HCT116 (cell line): ENCODE measurements around the gene MAP2K5. TPM values are rescaled to one million over a fixed set of nuclear protein-coding genes. Genes with fewer than 3 reads are reported as not detected.

ENCODE experiments used
- ATAC-seq: fragments of 200-7000 bp; cut with Tn5 transposase; 2 replicates; pipeline ENCODE4 v1.9.1; 2020; ENCODE audit warnings: mild to moderate bottlenecking, moderate library complexity
- BruUV-seq: library from RNA; stranded (reverse); fragments of 400-500 nt; replicated peaks from 2 replicates; lab custom pipeline; 2021; lab: Mats Ljungman, UMichigan
- CTCF ChIA-PET: fragments of 300-600 bp; sonication (Branson Sonifier 250); formaldehyde crosslinking; loops from one replicate; lab custom pipeline; 2021; ENCODE audit warnings: antibody characterized with exemption; lab: Charles Lee
- POLR2A ChIA-PET: fragments of 300-600, 350-600 bp; sonication (Branson Sonifier 250); formaldehyde crosslinking; loops from one replicate; lab custom pipeline; 2021; ENCODE audit warnings: antibody characterized with exemption; lab: Charles Lee
- RAD21 ChIA-PET, 2 experiments: fragments of 300-600 bp; sonication (Branson Sonifier 250); formaldehyde crosslinking; loops; one replicate each; lab custom pipeline; 2023; ENCODE audit warnings: low total read pairs in 2 of 2; ENCODE audit not compliant: uncharacterized antibody in 2 of 2, unreplicated experiment in 2 of 2, low non-redundant PET in 1 of 2; lab: Charles Lee
- DNase-seq: peaks from one replicate; pipeline ENCODE4 v3.0.0-alpha.2; 2010; ENCODE audit warnings: low read depth, low spot score
- H2AFZ ChIP-seq: fragments of 200-600 bp; shearing (Covaris generic), sonication (generic); 2 replicates; pipeline ENCODE4 v1.6.1; 2017; ENCODE audit warnings: low read depth, mixed run types, mixed read lengths, antibody characterized with exemption, low read length; ENCODE audit not compliant: poor library complexity, severe bottlenecking
- H3K27ac ChIP-seq: 2 replicates; pipeline ENCODE4 v1.5.1; 2012; ENCODE audit warnings: low read depth, low read length
- H3K27me3 ChIP-seq: fragments of 200-600 bp; sonication (generic); 2 replicates; pipeline ENCODE4 v1.6.1; 2016; ENCODE audit warnings: mixed run types, low read length, mixed read lengths; ENCODE audit not compliant: insufficient read depth
- H3K36me3 ChIP-seq, 2 experiments: fragments of 200-500 bp in 1 of 2; fragments of 200-600 bp in 1 of 2; sonication (Bioruptor generic) in 1 of 2; sonication (generic) in 1 of 2; 2 replicates each; pipeline versions ENCODE4 v1.5.1 to v1.6.1; 2014 to 2016; ENCODE audit warnings: low read length in 2 of 2, inconsistent platforms in 1 of 2, mixed read lengths in 1 of 2, mixed run types in 1 of 2; ENCODE audit not compliant: insufficient read depth in 2 of 2, control insufficient read depth in 1 of 2
- H3K4me1 ChIP-seq, 2 experiments: fragments of 200-600 bp in 1 of 2; sonication (generic) in 1 of 2; 2 replicates each; pipeline versions ENCODE4 v1.5.1 to v1.6.1; 2012 to 2017; ENCODE audit warnings: low read length in 2 of 2, inconsistent platforms in 1 of 2, mild to moderate bottlenecking in 1 of 2, mixed read lengths in 1 of 2, mixed run types in 1 of 2, moderate library complexity in 1 of 2; ENCODE audit not compliant: insufficient read depth in 2 of 2, control insufficient read depth in 1 of 2
- H3K4me2 ChIP-seq: fragments of 200-600 bp; sonication (generic); 2 replicates; pipeline ENCODE4 v1.6.1; 2017; ENCODE audit warnings: mixed run types, low read length, mixed read lengths
- H3K4me3 ChIP-seq, 2 experiments: fragments of 200-600 bp in 1 of 2; sonication (generic) in 1 of 2; replicated peaks in 1 of 2; 2 replicates each; pipeline ENCODE4 v1.5.1; 2011 to 2016; ENCODE audit warnings: low read length in 2 of 2, control low read depth in 1 of 2, low read depth in 1 of 2, mild to moderate bottlenecking in 1 of 2, mixed read lengths in 1 of 2, mixed run types in 1 of 2
- H3K79me2 ChIP-seq: fragments of 200-600 bp; sonication (generic); 2 replicates; pipeline ENCODE4 v1.6.1; 2017; ENCODE audit warnings: mild to moderate bottlenecking, mixed run types, low read length, moderate library complexity, mixed read lengths; ENCODE audit not compliant: insufficient read depth
- H3K9ac ChIP-seq: fragments of 200-600 bp; sonication (generic); 2 replicates; pipeline ENCODE4 v1.6.1; 2016; ENCODE audit warnings: low read length, mixed read lengths
- H3K9me2 ChIP-seq: fragments of 200-600 bp; sonication (generic), shearing (Covaris generic); 2 replicates; pipeline ENCODE4 v1.6.1; 2017; ENCODE audit warnings: mixed run types, mild to moderate bottlenecking, moderate library complexity; ENCODE audit not compliant: insufficient read depth
- H3K9me3 ChIP-seq, 2 experiments: fragments of 200-500 bp in 1 of 2; fragments of 200-600 bp in 1 of 2; sonication (Bioruptor generic) in 1 of 2; sonication (generic) in 1 of 2; 2 replicates each; pipeline ENCODE4 v1.6.1; 2014 to 2017; ENCODE audit warnings: low read length in 2 of 2, mixed read lengths in 2 of 2, inconsistent platforms in 1 of 2, low read depth in 1 of 2, mild to moderate bottlenecking in 1 of 2, mixed run types in 1 of 2, moderate library complexity in 1 of 2; ENCODE audit not compliant: control insufficient read depth in 1 of 2, insufficient read depth in 1 of 2
- H4K20me1 ChIP-seq: fragments of 200-600 bp; sonication (generic), shearing (Covaris generic); 2 replicates; pipeline ENCODE4 v1.6.1; 2017; ENCODE audit warnings: mixed run types, mild to moderate bottlenecking, moderate library complexity; ENCODE audit not compliant: insufficient read depth
- CBX3 ChIP-seq: IDR thresholded peaks from 2 replicates; pipeline ENCODE4 v1.6.1; 2012; ENCODE audit warnings: low read depth
- CEBPB ChIP-seq: IDR thresholded peaks from 2 replicates; pipeline ENCODE4 v1.6.1; 2012; ENCODE audit warnings: low read depth
- ELF1 ChIP-seq: IDR thresholded peaks from 2 replicates; pipeline ENCODE4 v1.6.1; 2012; ENCODE audit warnings: low read depth, borderline replicate concordance
- EZH2phosphoT487 ChIP-seq: fragments of 200-600 bp; IDR thresholded peaks from 2 replicates; pipeline ENCODE4 v1.6.1; 2018; ENCODE audit warnings: antibody characterized with exemption, borderline replicate concordance
- POLR2A ChIP-seq: IDR thresholded peaks from 2 replicates; pipeline ENCODE4 v1.7.0; 2011; ENCODE audit warnings: borderline replicate concordance; ENCODE audit not compliant: insufficient read depth, insufficient read length; ENCODE audit errors: extremely low read depth
- RAD21 ChIP-seq: IDR thresholded peaks from 2 replicates; pipeline ENCODE4 v1.6.1; 2012; ENCODE audit warnings: low read depth, mild to moderate bottlenecking
- SRF ChIP-seq: IDR thresholded peaks from 2 replicates; pipeline ENCODE4 v1.6.1; 2012; ENCODE audit warnings: low read depth
- TCF7L2 ChIP-seq: IDR thresholded peaks from 2 replicates; pipeline ENCODE4 v1.7.0; 2011; ENCODE audit warnings: borderline replicate concordance, inconsistent platforms; ENCODE audit not compliant: insufficient read depth, insufficient read length; ENCODE audit errors: extremely low read depth
- YY1 ChIP-seq: IDR thresholded peaks from 2 replicates; pipeline ENCODE4 v1.6.1; 2011; ENCODE audit warnings: low read length, low read depth, moderate library complexity, mild to moderate bottlenecking; ENCODE audit not compliant: insufficient replicate concordance; ENCODE audit errors: extremely low read depth
- ZFX ChIP-seq: fragments of 450-650 bp; IDR thresholded peaks from 2 replicates; pipeline ENCODE4 v1.6.1; 2017
- intact Hi-C: fragments of 100-400 bp; cut with micrococcal nuclease; formaldehyde crosslinking; loops from 2 replicates; pipeline ENCODE4 v1.10.0; 2022
- total RNA-seq: library from RNA; stranded (reverse); gene quantifications from one replicate; pipeline ENCODE4 v1.2.1, GENCODE V29; 2021; ENCODE audit not compliant: unreplicated experiment
- TF ChIP-seq, protein P1 (sequence below): IDR thresholded peaks from 2 replicates; pipeline ENCODE4 v1.6.1; 2012
- TF ChIP-seq, protein P2 (sequence below): IDR thresholded peaks from 2 replicates; pipeline ENCODE4 v1.6.1; 2011; ENCODE audit warnings: mild to moderate bottlenecking, low read length, moderate library complexity; ENCODE audit not compliant: insufficient replicate concordance; ENCODE audit errors: extremely low read depth
- TF ChIP-seq, protein P3 (sequence below): IDR thresholded peaks from 2 replicates; pipeline ENCODE4 v1.6.1; 2012

Gene MAP2K5
- total RNA-seq, 1 experiment from 2014 or later = 15.6 TPM

DNA sequence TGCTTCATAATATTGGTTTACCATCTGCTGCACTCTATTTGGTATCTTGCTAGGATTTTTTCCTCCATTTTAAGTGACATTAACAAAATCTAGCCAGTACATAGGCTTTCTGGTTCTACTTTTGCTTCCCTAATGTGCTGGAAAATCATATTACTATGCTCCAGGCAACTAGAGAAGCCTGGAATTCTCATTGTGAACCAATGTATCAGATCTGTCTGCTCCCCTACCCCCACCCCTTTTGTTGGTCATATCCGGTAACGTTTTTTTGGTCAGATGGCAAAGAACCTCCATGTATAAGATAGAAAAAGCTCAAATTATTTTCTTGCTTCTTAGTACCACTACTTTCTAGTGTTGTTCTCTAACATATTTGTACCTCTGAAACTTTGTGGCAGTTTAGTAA lies 17.1 kb downstream of the MAP2K5 start:
- H3K36me3 ChIP-seq = peaks cover 0 to 7% of the 10 kb centered on the region in 2 experiments; a peak in 1 of 4 replicates
- no peaks in the 10 kb centered on the region for H3K4me1 ChIP-seq
- H3K9ac ChIP-seq = no peak overlapping the region
- H2AFZ ChIP-seq = no peak overlapping the region
- ChIA-PET CTCF (no interaction called here), RAD21 (no interaction called here), POLR2A (no interaction called here)
- BruUV-seq = no TSS peak
- intact Hi-C loops = no loop called here
- no peak overlapping the region for H3K27ac ChIP-seq
- TF ChIP-seq, protein P1, sequence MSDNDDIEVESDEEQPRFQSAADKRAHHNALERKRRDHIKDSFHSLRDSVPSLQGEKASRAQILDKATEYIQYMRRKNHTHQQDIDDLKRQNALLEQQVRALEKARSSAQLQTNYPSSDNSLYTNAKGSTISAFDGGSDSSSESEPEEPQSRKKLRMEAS = no peak
- TF ChIP-seq RAD21 (no peak), CEBPB (no peak), ELF1 (no peak), TCF7L2 (no peak), POLR2A (no peak), YY1 (no peak), SRF (no peak), ZFX (no peak), CBX3 (no peak), EZH2phosphoT487 (no peak)
- TF ChIP-seq, protein P2, sequence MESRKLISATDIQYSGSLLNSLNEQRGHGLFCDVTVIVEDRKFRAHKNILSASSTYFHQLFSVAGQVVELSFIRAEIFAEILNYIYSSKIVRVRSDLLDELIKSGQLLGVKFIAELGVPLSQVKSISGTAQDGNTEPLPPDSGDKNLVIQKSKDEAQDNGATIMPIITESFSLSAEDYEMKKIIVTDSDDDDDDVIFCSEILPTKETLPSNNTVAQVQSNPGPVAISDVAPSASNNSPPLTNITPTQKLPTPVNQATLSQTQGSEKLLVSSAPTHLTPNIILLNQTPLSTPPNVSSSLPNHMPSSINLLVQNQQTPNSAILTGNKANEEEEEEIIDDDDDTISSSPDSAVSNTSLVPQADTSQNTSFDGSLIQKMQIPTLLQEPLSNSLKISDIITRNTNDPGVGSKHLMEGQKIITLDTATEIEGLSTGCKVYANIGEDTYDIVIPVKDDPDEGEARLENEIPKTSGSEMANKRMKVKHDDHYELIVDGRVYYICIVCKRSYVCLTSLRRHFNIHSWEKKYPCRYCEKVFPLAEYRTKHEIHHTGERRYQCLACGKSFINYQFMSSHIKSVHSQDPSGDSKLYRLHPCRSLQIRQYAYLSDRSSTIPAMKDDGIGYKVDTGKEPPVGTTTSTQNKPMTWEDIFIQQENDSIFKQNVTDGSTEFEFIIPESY = no peak
- TF ChIP-seq, protein P3, sequence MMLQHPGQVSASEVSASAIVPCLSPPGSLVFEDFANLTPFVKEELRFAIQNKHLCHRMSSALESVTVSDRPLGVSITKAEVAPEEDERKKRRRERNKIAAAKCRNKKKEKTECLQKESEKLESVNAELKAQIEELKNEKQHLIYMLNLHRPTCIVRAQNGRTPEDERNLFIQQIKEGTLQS = no peak
- H3K9me2 ChIP-seq = no peaks in the 10 kb centered on the region
- no peaks in the 10 kb centered on the region for H3K79me2 ChIP-seq
- H3K4me3 ChIP-seq = no peak overlapping the region
- DNase-seq = no peak
- H3K27me3 ChIP-seq = no peaks in the 10 kb centered on the region
- H3K4me2 ChIP-seq = no peak overlapping the region
- no peaks in the 10 kb centered on the region for H4K20me1 ChIP-seq
- no peak for ATAC-seq
- H3K9me3 ChIP-seq = no peaks in the 10 kb centered on the region; a peak in 1 of 4 replicates
